IMR-90 (cell line): ENCODE measurements around the gene CAPN7. TPM values are rescaled to one million over a fixed set of nuclear protein-coding genes. Genes with fewer than 3 reads are reported as not detected.

Experiments
- ATAC-seq: fragments of 200-7000 bp; cut with Tn5 transposase; 2 replicates; pipeline ENCODE4 v1.9.1; 2020; ENCODE audit warnings: low read depth, mild to moderate bottlenecking, moderate library complexity
- BruUV-seq: library from RNA; stranded (reverse); fragments of 400-500 nt; replicated peaks from 2 replicates; lab custom pipeline; 2021; lab: Mats Ljungman, UMichigan
- CTCF ChIA-PET: fragments of 300-600 bp; formaldehyde crosslinking; extraction: SDS; loops from one replicate; lab custom pipeline; 2021; ENCODE audit warnings: antibody characterized with exemption; lab: Yijun Ruan, JAX
- POLR2A ChIA-PET: fragments of 300-600 bp; sonication (Branson Sonifier 250); formaldehyde crosslinking; loops from one replicate; lab custom pipeline; 2022; ENCODE audit warnings: antibody characterized with exemption; ENCODE audit not compliant: unreplicated experiment; lab: Charles Lee
- DNase-seq: peaks from one replicate; pipeline ENCODE4 v3.0.0; 2013
- H2AFZ ChIP-seq: replicated peaks from 2 replicates; pipeline ENCODE3; 2013; ENCODE audit warnings: low read length, mild to moderate bottlenecking; ENCODE audit not compliant: poor library complexity
- H2AK5ac ChIP-seq: 2 replicates; pipeline ENCODE4 v1.6.1; 2013; ENCODE audit warnings: low read depth, low read length, inconsistent platforms
- H2AK9ac ChIP-seq: replicated peaks from 2 replicates; pipeline ENCODE3; 2013; ENCODE audit warnings: mild to moderate bottlenecking, low read depth, low read length, moderate library complexity; ENCODE audit not compliant: poor library complexity
- H2BK120ac ChIP-seq: 2 replicates; pipeline ENCODE4 v1.6.1; 2013; ENCODE audit warnings: low read depth, low read length, inconsistent platforms
- H2BK15ac ChIP-seq: 3 replicates; pipeline ENCODE4 v1.6.1; 2013; ENCODE audit warnings: low read depth, low read length, inconsistent platforms
- H2BK20ac ChIP-seq: 2 replicates; pipeline ENCODE4 v1.6.1; 2013; ENCODE audit warnings: low read depth, mild to moderate bottlenecking, inconsistent platforms, low read length, moderate library complexity
- H2BK5ac ChIP-seq: 2 replicates; pipeline ENCODE4 v1.6.1; 2013; ENCODE audit warnings: mild to moderate bottlenecking, low read depth, low read length, inconsistent platforms; ENCODE audit not compliant: poor library complexity, severe bottlenecking
- H3K14ac ChIP-seq: replicated peaks from 2 replicates; pipeline ENCODE4 v1.6.1; 2013; ENCODE audit warnings: low read depth, low read length, inconsistent platforms
- H3K18ac ChIP-seq: 2 replicates; pipeline ENCODE4 v1.6.1; 2013; ENCODE audit warnings: low read depth, low read length, control low read depth
- H3K23ac ChIP-seq: 2 replicates; pipeline ENCODE4 v1.6.1; 2013; ENCODE audit warnings: low read depth, low read length, inconsistent platforms
- H3K27ac ChIP-seq: 2 replicates; pipeline ENCODE4 v1.5.1; 2013; ENCODE audit warnings: mild to moderate bottlenecking, control low read depth, low read length; ENCODE audit not compliant: insufficient read depth
- H3K27me3 ChIP-seq: 2 replicates; pipeline ENCODE4 v1.6.1; 2013; ENCODE audit warnings: low read length; ENCODE audit not compliant: control insufficient read depth, insufficient read depth
- H3K36me3 ChIP-seq: 2 replicates; pipeline ENCODE4 v1.6.1; 2013; ENCODE audit warnings: low read length, mixed read lengths; ENCODE audit not compliant: control insufficient read depth, insufficient read depth
- H3K4ac ChIP-seq: 2 replicates; pipeline ENCODE4 v1.6.1; 2013; ENCODE audit warnings: low read depth, low read length, inconsistent platforms
- H3K4me1 ChIP-seq: 2 replicates; pipeline ENCODE4 v1.6.1; 2013; ENCODE audit warnings: low read length, mixed read lengths; ENCODE audit not compliant: control insufficient read depth, insufficient read depth
- H3K4me2 ChIP-seq: 2 replicates; pipeline ENCODE4 v1.6.1; 2013; ENCODE audit warnings: low read depth, mild to moderate bottlenecking, control low read depth, low read length, moderate library complexity
- H3K4me3 ChIP-seq: 2 replicates; pipeline ENCODE4 v1.5.1; 2013; ENCODE audit warnings: low read depth, mild to moderate bottlenecking, control low read depth, low read length, moderate library complexity; ENCODE audit not compliant: insufficient read depth
- H3K56ac ChIP-seq: 2 replicates; pipeline ENCODE4 v1.6.1; 2013; ENCODE audit warnings: low read length, inconsistent platforms; ENCODE audit not compliant: insufficient read depth; ENCODE audit errors: extremely low read depth
- H3K79me1 ChIP-seq, 2 experiments: 2 replicates each; pipeline ENCODE4 v1.6.1; 2013; ENCODE audit warnings: low read length in 2 of 2, inconsistent platforms in 1 of 2, low read depth in 1 of 2
- H3K9ac ChIP-seq: 2 replicates; pipeline ENCODE4 v1.6.1; 2013; ENCODE audit warnings: low read depth, low read length, control low read depth
- H3K9me1 ChIP-seq: 2 replicates; pipeline ENCODE4 v1.6.1; 2013; ENCODE audit warnings: low read length, inconsistent platforms; ENCODE audit not compliant: insufficient read depth
- H3K9me3 ChIP-seq: 2 replicates; pipeline ENCODE4 v1.6.1; 2013; ENCODE audit warnings: low read length; ENCODE audit not compliant: control insufficient read depth, insufficient read depth
- H4K20me1 ChIP-seq: 2 replicates; pipeline ENCODE4 v1.6.1; 2013; ENCODE audit warnings: low read length, inconsistent platforms; ENCODE audit not compliant: insufficient read depth
- H4K5ac ChIP-seq: 2 replicates; pipeline ENCODE4 v1.6.1; 2013; ENCODE audit warnings: mild to moderate bottlenecking, low read depth, low read length, control low read depth
- H4K8ac ChIP-seq, 2 experiments: 2 replicates each; pipeline ENCODE4 v1.6.1; 2013; ENCODE audit warnings: low read depth in 2 of 2, low read length in 2 of 2, control low read depth in 1 of 2, inconsistent platforms in 1 of 2
- H4K91ac ChIP-seq: 2 replicates; pipeline ENCODE4 v1.6.1; 2013; ENCODE audit warnings: low read depth, low read length, inconsistent platforms; ENCODE audit not compliant: insufficient read depth
- CHD1 ChIP-seq: IDR thresholded peaks from 2 replicates; pipeline ENCODE4 v1.6.1; 2012; ENCODE audit warnings: low read depth, low read length, improper control_type of control experiment
- FOS ChIP-seq: fragments of 150-350 bp; IDR thresholded peaks from 2 replicates; pipeline ENCODE4 v1.6.1; 2016; ENCODE audit warnings: low read depth, low read length
- RCOR1 ChIP-seq: IDR thresholded peaks from 2 replicates; pipeline ENCODE4 v1.6.1; 2012; ENCODE audit warnings: mild to moderate bottlenecking, low read length, improper control_type of control experiment; ENCODE audit not compliant: insufficient replicate concordance
- SMC3 ChIP-seq: fragments of 150-350 bp; IDR thresholded peaks from 2 replicates; pipeline ENCODE4 v1.6.1; 2016; ENCODE audit warnings: low read depth, mild to moderate bottlenecking, antibody characterized with exemption, low read length, moderate library complexity
- WGBS, 2 experiments: methylation state at CpG; one replicate each; pipeline versions ENCODE4 v1.1.5 to v1.1.7; 2013; ENCODE audit warnings: missing lambda C conversion rate in 2 of 2; ENCODE audit not compliant: insufficient read length in 1 of 2; ENCODE audit errors: extremely low coverage in 2 of 2; 5-methylcytosine and 5-hydroxymethylcytosine counted together
- dilution Hi-C: fragments of 300-500 bp; cut with HindIII; formaldehyde crosslinking; loops from one replicate; pipeline ENCODE4 v1.14.3; 2018; ENCODE audit warnings: low sequenced_read_pairs; ENCODE audit not compliant: unreplicated experiment
- in situ Hi-C: fragments of 300-500 bp; cut with MboI; formaldehyde crosslinking; loops from 3 replicates; pipeline ENCODE4 v1.14.3; 2019; ENCODE audit warnings: low sequenced_read_pairs, inconsistent platforms, mixed read lengths
- intact Hi-C: fragments of 100-400 bp; cut with micrococcal nuclease; formaldehyde crosslinking; loops from 2 replicates; pipeline ENCODE4 v1.10.0; 2022
- polyA plus RNA-seq, 3 experiments: library from polyadenylated mRNA; depleted of rRNA; stranded (reverse); fragments of >200 nt; gene quantifications; 2 replicates each; pipeline ENCODE4 v1.2.3, GENCODE V29; 2012; ENCODE audit warnings: low replicate concordance in 1 of 3
- total RNA-seq: library from RNA; depleted of rRNA; stranded (reverse); fragments of >200 nt; gene quantifications from 2 replicates; pipeline ENCODE4 v1.2.3, GENCODE V29; 2012
- TF ChIP-seq, protein P1 (sequence below): conservative IDR thresholded peaks from 2 replicates; pipeline ENCODE4 v1.5.1; 2012; ENCODE audit warnings: mild to moderate bottlenecking, low read depth, low read length, improper control_type of control experiment
- TF ChIP-seq, protein P2 (sequence below): fragments of 150-350 bp; IDR thresholded peaks from 2 replicates; pipeline ENCODE4 v1.6.1; 2016; ENCODE audit warnings: low read depth, mild to moderate bottlenecking, low read length, moderate library complexity, borderline replicate concordance

Gene CAPN7
- total and polyA plus RNA-seq, 2 of the 4 experiments (the other 2 are of a cell fraction), result 14.5 to 21.3 TPM

DNA sequence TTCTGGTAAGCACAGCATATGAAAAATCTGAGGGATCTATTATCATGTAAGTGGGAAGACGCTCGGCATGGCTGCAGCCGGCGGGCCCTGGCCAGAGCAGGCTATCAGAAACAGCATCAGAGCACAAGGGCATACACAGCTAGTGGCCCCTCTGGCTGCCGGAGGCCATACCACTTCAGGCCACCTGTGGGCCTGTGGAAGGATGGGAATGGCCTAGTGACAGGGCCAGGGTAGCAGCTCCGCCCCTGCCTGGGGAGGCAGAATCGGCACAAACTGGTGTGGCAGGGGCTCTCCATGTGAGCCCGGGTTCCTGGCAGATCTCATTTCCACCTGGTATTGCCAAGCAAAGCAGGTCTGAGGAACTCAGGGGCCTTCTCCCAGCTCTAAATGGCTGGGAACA, 80.0 kb downstream of the CAPN7 start:
- no peaks in the 10 kb centered on the region for H3K9me3 ChIP-seq
- no peak overlapping the region for H2AK9ac ChIP-seq
- H3K56ac ChIP-seq, result no peak overlapping the region
- dilution Hi-C loops, result no loop called here
- no peak overlapping the region for H4K91ac ChIP-seq
- no peak overlapping the region for H3K23ac ChIP-seq
- intact Hi-C loops, result no loop called here
- H3K9me1 ChIP-seq, result no peaks in the 10 kb centered on the region
- TF ChIP-seq FOS, result no peak
- no peak for TF ChIP-seq CHD1
- TF ChIP-seq, protein P1, sequence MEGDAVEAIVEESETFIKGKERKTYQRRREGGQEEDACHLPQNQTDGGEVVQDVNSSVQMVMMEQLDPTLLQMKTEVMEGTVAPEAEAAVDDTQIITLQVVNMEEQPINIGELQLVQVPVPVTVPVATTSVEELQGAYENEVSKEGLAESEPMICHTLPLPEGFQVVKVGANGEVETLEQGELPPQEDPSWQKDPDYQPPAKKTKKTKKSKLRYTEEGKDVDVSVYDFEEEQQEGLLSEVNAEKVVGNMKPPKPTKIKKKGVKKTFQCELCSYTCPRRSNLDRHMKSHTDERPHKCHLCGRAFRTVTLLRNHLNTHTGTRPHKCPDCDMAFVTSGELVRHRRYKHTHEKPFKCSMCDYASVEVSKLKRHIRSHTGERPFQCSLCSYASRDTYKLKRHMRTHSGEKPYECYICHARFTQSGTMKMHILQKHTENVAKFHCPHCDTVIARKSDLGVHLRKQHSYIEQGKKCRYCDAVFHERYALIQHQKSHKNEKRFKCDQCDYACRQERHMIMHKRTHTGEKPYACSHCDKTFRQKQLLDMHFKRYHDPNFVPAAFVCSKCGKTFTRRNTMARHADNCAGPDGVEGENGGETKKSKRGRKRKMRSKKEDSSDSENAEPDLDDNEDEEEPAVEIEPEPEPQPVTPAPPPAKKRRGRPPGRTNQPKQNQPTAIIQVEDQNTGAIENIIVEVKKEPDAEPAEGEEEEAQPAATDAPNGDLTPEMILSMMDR, result no peak
- TF ChIP-seq RCOR1, result no peak
- TF ChIP-seq, protein P2, sequence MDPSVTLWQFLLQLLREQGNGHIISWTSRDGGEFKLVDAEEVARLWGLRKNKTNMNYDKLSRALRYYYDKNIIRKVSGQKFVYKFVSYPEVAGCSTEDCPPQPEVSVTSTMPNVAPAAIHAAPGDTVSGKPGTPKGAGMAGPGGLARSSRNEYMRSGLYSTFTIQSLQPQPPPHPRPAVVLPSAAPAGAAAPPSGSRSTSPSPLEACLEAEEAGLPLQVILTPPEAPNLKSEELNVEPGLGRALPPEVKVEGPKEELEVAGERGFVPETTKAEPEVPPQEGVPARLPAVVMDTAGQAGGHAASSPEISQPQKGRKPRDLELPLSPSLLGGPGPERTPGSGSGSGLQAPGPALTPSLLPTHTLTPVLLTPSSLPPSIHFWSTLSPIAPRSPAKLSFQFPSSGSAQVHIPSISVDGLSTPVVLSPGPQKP, result no peak
- no peak for TF ChIP-seq SMC3
- no peak overlapping the region for H2BK15ac ChIP-seq
- H4K20me1 ChIP-seq, result no peaks in the 10 kb centered on the region
- H3K4me1 ChIP-seq, result peaks cover 6% of the 10 kb centered on the region
- H3K36me3 ChIP-seq, result no peaks in the 10 kb centered on the region
- H3K9ac ChIP-seq, result no peak overlapping the region
- WGBS, 2 experiments, result 67% methylated on average over 4 of the region's 8 CpGs; no CpG with 5 or more reads in 1 of the 2 experiments
- H2BK120ac ChIP-seq, result no peak overlapping the region
- peaks cover 0 to 3% of the 10 kb centered on the region in 2 experiments; a peak in 1 of 4 replicates for H3K79me1 ChIP-seq
- no peak overlapping the region for H2AFZ ChIP-seq
- no peak overlapping the region for H4K5ac ChIP-seq
- H3K4me2 ChIP-seq, result no peak overlapping the region
- H3K14ac ChIP-seq, result no peak overlapping the region
- in situ Hi-C loops, result no loop called here
- H2BK20ac ChIP-seq, result no peak overlapping the region
- no TSS peak for BruUV-seq
- POLR2A ChIA-PET, result no interaction called here
- H3K4ac ChIP-seq, result no peak overlapping the region
- DNase-seq, result no peak
- no peak overlapping the region for H3K27ac ChIP-seq
- H2BK5ac ChIP-seq, result no peak overlapping the region
- no peak for ATAC-seq
- no peaks in the 10 kb centered on the region for H3K27me3 ChIP-seq
- CTCF ChIA-PET, result interaction anchor here (0.8 kb wide), 1 partner anchor 18 kb away, joined by 4 read pairs; no protein-coding TSS in a partner anchor
- H2AK5ac ChIP-seq, result no peak overlapping the region
- no peak overlapping the region for H3K4me3 ChIP-seq
- H4K8ac ChIP-seq, result no peak overlapping the region
- H3K18ac ChIP-seq, result no peak overlapping the region
